Panc1 (cell line): Measurements from ENCODE around the gene C5orf63.

Source experiments
- SIN3A ChIP-seq: IDR thresholded peaks from 2 replicates; pipeline ENCODE4 v1.6.1; 2012; ENCODE audit warnings: low read depth, mild to moderate bottlenecking, low read length, moderate library complexity, borderline replicate concordance; ENCODE audit not compliant: insufficient read depth
- TCF7L2 ChIP-seq: IDR thresholded peaks from 2 replicates; pipeline ENCODE4 v1.6.1; 2011; ENCODE audit warnings: mild to moderate bottlenecking, low read depth, low read length, inconsistent platforms
- TF ChIP-seq, protein P1 (sequence below): fragments of 450-650 bp; IDR thresholded peaks from 2 replicates; pipeline ENCODE4 v1.5.1; 2017; ENCODE audit warnings: mild to moderate bottlenecking
- TF ChIP-seq, protein P2 (sequence below), 2 experiments: IDR thresholded peaks; 2 replicates each; pipeline ENCODE4 v1.6.1; 2011 to 2012; ENCODE audit warnings: low read depth in 2 of 2, control low read depth in 1 of 2, low read length in 1 of 2, mild to moderate bottlenecking in 1 of 2, moderate library complexity in 1 of 2; ENCODE audit not compliant: insufficient read depth in 1 of 2

- TF ChIP-seq, protein P1, sequence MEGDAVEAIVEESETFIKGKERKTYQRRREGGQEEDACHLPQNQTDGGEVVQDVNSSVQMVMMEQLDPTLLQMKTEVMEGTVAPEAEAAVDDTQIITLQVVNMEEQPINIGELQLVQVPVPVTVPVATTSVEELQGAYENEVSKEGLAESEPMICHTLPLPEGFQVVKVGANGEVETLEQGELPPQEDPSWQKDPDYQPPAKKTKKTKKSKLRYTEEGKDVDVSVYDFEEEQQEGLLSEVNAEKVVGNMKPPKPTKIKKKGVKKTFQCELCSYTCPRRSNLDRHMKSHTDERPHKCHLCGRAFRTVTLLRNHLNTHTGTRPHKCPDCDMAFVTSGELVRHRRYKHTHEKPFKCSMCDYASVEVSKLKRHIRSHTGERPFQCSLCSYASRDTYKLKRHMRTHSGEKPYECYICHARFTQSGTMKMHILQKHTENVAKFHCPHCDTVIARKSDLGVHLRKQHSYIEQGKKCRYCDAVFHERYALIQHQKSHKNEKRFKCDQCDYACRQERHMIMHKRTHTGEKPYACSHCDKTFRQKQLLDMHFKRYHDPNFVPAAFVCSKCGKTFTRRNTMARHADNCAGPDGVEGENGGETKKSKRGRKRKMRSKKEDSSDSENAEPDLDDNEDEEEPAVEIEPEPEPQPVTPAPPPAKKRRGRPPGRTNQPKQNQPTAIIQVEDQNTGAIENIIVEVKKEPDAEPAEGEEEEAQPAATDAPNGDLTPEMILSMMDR = no peak
- no peak for TF ChIP-seq SIN3A
- no peak for TF ChIP-seq TCF7L2
- TF ChIP-seq, protein P2, sequence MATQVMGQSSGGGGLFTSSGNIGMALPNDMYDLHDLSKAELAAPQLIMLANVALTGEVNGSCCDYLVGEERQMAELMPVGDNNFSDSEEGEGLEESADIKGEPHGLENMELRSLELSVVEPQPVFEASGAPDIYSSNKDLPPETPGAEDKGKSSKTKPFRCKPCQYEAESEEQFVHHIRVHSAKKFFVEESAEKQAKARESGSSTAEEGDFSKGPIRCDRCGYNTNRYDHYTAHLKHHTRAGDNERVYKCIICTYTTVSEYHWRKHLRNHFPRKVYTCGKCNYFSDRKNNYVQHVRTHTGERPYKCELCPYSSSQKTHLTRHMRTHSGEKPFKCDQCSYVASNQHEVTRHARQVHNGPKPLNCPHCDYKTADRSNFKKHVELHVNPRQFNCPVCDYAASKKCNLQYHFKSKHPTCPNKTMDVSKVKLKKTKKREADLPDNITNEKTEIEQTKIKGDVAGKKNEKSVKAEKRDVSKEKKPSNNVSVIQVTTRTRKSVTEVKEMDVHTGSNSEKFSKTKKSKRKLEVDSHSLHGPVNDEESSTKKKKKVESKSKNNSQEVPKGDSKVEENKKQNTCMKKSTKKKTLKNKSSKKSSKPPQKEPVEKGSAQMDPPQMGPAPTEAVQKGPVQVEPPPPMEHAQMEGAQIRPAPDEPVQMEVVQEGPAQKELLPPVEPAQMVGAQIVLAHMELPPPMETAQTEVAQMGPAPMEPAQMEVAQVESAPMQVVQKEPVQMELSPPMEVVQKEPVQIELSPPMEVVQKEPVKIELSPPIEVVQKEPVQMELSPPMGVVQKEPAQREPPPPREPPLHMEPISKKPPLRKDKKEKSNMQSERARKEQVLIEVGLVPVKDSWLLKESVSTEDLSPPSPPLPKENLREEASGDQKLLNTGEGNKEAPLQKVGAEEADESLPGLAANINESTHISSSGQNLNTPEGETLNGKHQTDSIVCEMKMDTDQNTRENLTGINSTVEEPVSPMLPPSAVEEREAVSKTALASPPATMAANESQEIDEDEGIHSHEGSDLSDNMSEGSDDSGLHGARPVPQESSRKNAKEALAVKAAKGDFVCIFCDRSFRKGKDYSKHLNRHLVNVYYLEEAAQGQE (IDR thresholded peaks at IDR 0.05; ENCODE audit: insufficient read depth in 1 of 2, low read depth in 2 of 2, low read length in 1 of 2) = no peak
These were observed 50.5 kb downstream of the C5orf63 start for GRCh38 chr5:127022846-127023245.
